NCI-H2196 (cell line): ENCODE results near the gene SMTN.
A peak's percentile ranks its signal among the peaks of the same experiment; 100 is the strongest.
"Not testable (repeated sequence)": the region's sequence is repeated elsewhere in the genome, so short reads cannot be mapped to it uniquely, and the experiment has no call there.

ENCODE experiments used
- DNase-seq: peaks from one replicate; lab custom pipeline; 2025; ENCODE audit not compliant: unreplicated experiment; lab: John Stamatoyannopoulos, UW

SMTN gene

DNA sequence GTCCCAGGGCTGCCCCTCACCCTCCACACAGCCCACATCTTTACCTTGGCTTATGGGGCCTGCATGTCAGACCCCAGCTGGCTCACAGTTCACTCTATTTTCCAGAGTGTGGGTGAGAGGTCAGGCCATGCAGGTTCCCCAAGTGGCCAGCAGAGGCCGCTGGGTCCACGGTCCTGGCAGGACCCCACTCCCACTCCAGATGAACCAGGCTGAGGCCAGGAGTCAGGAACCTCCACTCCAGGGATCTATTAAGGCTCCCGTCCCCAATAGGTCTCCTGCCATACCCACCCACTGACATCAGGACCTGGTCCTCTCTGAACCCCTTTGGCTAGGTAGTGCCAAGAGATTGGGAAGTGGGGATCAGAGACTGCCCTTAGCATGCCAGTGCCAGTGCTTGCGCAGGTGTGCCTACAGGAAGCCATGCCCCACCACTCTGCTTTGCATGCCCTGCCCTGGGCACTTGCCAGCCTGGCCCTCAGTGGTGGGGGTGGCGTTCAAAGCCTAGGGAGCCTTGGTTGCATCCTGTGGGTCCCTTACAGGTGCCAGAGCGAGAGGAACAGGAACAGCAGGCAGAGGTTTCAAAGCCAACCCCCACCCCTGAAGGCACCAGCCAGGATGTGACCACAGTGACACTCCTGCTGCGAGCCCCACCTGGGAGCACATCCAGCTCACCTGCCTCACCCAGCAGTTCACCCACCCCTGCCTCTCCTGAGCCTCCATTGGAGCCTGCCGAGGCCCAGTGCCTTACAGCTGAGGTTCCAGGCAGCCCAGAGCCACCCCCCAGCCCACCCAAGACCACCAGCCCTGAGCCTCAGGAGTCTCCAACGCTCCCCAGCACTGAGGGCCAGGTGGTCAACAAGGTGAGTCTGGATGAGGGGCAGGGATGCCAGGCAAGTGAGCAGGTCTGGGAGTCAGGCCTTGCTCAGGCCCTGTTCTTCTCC lies 8.3 kb downstream of the SMTN start:
- peak; percentile 51 for DNase-seq

GRCh38 chr22:31090217-31091085 lies 9.3 kb downstream of the SMTN start:
- DNase-seq = no peak

DNA sequence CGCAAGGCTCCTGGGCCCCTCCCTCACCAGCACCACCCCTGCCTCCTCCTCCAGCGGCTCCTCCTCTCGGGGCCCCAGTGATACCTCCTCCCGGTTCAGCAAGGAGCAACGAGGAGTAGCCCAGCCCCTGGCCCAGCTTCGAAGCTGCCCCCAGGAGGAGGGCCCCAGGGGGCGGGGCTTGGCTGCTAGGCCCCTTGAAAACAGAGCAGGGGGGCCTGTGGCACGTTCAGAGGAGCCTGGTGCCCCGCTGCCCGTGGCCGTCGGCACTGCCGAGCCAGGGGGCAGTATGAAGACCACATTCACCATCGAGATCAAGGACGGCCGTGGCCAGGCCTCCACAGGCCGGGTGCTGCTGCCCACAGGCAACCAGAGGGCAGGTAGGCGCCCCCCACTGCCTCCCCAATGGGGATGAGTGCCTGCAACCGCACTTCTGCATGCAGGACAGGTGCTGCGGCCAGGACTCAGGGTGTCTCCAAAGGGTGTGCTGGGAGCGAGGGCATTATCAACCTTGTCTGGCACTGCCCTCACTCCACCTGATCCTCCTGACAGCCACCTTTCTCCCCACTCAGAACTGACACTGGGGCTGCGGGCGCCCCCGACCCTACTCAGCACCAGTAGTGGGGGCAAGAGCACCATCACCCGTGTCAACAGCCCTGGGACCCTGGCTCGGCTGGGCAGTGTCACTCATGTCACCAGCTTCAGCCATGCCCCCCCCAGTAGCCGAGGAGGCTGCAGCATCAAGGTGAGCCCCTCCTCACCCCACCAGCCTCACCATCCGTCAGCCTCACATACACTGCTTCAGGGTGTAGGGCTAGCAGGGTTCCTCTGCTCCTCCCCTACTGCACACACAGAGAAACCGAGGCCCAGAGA lies 10.2 kb downstream of the SMTN start:
- DNase-seq = no peak

DNA sequence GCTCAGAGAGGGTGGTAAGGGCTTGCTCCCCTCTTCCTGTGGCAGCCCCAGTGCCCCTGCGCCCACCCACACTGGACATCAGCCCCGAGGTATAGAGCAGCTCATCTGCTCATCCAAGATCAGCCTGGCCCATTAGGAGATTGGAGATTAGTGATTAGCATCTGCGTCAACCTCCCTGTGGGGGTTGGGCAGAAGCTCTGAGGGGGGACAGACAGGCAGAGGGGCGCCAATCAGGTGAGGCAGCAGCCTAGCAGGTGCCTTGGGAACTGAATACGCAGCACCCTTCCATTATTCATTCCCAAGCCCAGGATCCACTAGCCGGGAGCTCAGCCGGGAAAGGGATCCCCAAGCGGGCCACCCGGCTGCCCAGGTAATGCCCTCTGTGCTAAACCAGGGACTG lies 11.0 kb downstream of the SMTN start:
- DNase-seq = no peak

GRCh38 chr22:31093086-31093850 lies 12.2 kb downstream of the SMTN start:
- DNase-seq = peak; percentile 47

DNA sequence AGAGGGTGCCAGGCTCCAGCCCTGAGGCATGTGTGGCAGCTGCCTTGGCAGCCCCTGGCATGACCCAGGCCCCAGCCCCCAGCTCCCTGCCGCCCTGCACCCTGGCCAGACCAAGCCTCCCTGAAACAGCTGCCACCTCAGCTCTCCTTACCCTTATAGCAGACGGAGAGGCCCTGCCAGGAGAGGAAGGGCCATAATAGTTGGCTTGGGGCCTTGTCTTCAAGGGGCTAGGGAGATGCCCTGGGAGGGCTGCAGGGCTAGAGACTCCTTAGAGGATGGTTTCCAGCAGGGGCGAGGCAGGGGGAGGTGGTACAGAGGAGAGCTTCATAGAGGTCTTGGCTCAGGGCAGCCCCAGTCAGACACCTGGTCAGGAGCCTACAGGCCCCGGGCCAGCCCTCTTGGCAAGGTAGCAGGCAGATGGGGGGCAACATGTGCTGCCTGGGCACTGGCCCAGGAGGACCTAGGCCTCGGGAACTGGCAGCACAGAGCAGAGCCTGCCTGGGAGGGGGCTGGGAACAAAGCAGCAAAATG lies 13.0 kb downstream of the SMTN start:
- peak; percentile 55 for DNase-seq

GRCh38 chr22:31094741-31095140 lies 13.6 kb downstream of the SMTN start:
- no peak for DNase-seq

DNA sequence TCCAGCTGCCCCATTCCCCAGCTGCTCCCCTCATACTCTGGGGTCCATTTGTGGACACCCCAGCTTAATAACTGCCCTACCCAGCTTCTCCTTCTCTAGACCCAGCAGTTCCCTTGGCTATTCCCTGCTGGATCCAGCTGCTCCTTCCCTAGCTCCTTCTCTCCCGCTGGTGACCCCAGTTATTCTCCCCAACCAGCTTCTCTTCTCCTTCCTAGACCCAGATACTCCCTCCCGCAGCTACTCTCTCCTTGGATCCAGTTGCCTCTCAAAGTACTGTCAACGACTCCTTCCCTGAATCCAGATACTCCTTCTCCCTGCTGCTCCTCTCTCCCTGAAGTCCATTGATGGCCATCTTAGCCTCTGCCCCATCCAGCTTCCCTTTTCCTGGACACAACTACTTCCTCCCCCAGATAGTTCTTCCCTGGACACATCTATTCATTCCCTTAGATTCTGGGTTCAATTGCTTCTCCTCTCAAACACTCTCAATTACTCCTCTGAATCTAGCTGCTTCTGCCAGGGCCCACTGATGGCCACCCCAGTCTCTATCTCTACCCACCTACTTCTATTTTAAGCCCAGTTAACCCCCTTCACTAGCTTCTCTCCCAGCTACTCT lies 14.6 kb downstream of the SMTN start:
- no peak for DNase-seq

DNA sequence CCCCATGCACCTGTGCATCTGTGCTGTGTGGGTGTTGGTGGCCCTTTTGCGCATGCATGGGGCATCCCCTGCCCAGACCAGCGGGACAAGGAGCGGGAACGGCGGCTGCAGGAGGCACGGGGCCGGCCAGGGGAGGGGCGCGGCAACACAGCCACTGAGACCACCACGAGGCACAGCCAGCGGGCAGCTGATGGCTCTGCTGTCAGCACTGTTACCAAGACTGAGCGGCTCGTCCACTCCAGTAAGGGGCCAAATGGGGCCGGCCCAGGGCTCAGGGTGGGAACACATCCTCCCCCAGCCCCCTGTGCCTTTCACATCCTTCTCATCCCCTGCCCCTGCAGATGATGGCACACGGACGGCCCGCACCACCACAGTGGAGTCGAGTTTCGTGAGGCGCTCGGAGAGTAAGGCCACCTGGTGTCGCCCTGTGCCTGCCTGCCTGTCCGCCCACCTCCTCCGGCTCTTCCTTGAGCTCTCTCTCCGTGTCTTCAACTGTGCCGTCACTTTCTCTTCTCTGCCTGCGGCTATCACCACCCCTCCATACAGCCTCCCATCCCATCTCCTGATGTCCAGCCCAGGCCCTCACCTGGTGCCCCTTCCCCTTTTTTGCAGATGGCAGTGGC lies 15.7 kb downstream of the SMTN start:
- DNase-seq = no peak

GRCh38 chr22:31097539-31097938 lies 16.4 kb downstream of the SMTN start:
- DNase-seq = not testable (repeated sequence)

DNA sequence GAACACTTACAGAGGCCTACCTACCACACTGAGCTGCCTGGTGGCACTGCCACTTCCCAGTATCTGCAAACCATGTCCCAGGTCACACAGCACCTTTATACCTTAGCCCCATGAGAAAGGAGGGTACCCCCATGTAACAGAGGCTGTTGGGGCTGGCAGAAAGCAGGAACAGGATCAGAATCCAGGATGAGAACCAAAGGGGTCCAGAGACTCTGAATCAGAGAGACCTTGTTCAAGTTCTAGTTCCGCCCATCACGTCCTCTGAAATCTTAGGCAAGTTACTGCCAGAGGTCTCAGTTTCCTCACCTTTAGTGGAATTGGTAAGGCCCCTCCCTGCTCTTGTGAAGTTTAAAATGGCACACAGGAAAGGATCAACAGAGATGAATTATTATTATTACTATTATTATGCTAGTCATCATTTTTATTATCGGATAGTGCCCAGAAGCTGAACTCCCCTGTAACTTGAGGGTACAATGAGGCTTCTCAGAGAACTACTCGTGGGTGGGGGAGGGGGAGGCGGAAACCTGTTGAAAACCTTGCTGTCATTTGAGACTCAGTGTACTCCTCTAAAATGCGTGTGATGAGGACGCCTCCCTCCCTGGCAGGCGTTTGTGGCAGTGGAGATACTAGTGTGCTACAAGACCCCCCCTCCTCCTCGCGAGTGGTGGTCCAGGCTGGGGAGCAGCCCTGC lies 17.0 kb downstream of the SMTN start:
- DNase-seq = no peak

GRCh38 chr22:31098632-31099110 lies 17.6 kb downstream of the SMTN start:
- DNase-seq = no peak

DNA sequence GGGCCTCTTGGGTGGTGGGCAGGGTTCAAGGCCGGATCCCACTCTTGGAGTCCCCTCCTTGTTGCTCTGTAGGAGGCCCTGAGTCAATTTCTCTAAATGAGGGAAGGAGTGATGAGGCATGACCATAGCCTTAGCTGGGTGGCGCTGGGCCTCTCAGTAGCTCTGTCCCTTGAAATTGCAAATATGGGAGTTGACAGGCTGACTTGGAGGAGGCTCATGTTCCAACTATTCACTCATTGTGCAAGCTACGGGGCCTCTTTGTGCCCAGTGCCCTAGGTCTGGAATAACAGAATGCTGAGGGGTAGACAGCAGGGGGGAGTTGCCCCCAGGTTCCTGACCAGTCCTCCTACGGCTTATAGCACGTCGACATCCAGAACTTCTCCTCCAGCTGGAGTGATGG lies 18.3 kb downstream of the SMTN start:
- no peak for DNase-seq

DNA sequence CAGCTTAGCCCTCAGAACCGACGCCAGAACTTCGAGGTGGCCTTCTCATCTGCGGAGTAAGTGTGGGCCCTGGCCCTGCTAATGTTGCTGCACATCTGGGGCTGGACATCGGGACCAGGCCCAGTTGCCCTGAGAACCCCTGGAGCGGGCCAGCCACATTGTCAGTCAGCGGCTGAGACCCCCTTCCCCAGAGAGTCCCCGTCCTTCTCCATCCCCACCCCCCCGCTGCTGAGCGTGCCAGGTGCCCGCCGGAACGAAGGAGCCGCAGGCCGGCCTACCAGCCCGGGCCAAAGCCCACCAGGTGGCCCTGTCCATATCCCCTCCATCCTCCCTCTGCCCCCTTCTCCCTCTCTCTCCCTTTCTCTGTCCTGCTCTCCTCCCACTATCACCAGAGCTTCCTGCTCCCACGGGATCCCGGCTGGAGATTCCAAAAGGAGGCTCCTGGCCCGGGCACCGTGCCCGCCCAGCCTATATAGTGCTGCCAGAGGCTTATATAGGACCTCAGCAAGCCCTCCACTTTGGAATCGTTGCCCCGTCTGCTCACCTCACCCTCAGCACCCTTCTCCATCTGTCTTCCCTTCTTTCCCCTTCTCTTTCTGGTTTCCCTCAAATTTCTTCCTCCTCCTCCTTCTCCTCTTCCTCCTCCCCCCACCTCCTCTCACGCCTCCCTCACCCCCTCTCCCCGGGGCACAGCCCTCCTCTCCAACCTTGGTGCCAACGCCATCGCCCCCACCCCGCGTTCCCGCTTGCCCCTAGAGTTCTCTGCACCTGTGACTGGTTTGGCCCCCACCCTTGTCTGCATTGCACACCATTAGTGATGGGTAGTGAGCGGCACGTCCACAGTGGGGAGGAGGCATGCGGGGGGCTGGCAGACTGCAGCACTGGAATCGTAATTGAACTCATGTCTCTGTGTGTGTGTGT lies 19.0 kb downstream of the SMTN start:
- no peak for DNase-seq

DNA sequence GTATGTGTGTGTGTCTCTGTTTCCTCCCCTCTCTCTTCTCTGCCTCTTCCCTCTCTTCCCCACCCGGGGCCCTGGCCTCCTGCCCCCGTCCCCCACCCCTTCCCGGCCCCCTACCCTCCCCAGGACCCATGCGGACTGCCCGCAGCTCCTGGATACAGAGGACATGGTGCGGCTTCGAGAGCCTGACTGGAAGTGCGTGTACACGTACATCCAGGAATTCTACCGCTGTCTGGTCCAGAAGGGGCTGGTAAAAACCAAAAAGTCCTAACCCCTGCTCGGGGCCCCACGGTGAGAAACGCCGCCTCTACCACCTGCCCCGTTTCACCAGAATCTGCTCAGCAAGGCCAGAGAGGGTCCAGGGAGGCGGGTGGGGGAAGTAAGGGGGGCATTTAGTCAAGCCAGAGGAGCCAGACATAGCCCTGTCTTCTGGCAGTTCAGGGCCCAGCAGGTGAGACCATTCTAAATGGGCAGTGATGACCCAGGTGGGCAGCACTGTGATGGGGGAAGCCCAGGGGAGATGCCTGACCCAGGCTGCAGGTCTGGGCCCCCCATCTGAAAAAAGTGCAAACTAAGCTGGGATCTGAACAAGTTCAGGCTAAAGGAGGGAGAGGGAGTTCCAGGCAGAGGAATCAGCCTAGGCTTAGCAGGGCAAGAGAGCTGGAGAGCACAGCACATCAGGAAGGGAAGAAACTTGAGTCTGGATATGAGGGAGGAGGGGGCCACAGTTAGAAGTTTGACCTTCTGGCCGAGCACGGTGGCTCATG lies 19.8 kb downstream of the SMTN start:
- no peak for DNase-seq

DNA sequence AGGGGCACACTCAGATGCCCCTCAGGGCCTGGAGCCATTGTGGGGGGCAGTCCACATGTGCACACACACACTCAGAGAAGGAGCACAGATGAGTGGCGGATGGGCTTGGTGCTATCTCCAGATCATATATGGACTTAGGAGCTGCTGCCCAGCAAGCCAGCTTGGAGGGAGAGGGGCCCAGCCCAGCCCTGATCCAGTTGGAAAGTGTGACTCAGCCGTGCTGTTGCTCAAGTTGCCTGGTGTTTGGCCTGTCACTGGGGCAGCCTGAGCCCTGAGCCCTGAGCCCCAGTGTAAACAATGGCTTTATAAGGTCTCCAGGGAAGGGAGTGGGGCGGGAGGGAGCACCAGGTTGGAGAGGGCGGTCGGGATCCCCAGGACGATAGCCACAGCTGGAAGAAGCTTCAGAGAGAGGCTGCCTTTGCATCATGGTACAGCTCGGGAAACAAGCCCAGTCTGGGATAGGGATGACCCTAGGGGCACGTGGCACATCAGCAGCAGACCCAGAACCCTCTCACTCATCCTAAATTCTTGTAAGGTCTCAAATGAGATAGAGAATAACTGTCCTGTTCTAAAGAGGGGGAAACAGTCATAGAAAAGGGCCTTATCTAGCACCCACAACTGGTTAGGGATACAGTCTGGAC lies 21.4 kb downstream of the SMTN start:
- no peak for DNase-seq
